Hematopoietic multipotent progenitor cell (in vitro differentiated cells): ENCODE measurements around the gene PSMD12. TPM values are rescaled to one million over a fixed set of nuclear protein-coding genes. Genes with fewer than 3 reads are reported as not detected.
A peak's percentile ranks its signal among the peaks of the same experiment; 100 is the strongest.
"Not testable (repeated sequence)": the region's sequence is repeated elsewhere in the genome, so short reads cannot be mapped to it uniquely, and the experiment has no call there.

Experiments
- DNase-seq, 3 donors: peaks; one replicate each; pipeline ENCODE4 v3.0.0-alpha.2; 2011 to 2015; ENCODE audit warnings: low read depth in 2 of 3, low spot score in 2 of 3
- total RNA-seq: library from RNA; depleted of rRNA; stranded (reverse); fragments of >200 nt; gene quantifications from one replicate; pipeline ENCODE4 v1.2.3, GENCODE V29; 2012

The PSMD12 gene
- 7.3 TPM for total RNA-seq

GRCh38 chr17:67366193-67367157, at the start of gene PSMD12:
Gene PSMD12, minus strand, starts transcription at chr17:67366577. Its CDS starts 58 bp downstream, at chr17:67366519.
- DNase-seq: peak; percentile 74 to 91 (median 91)

GRCh38 chr17:67415291-67415690, 48.9 kb upstream of the PSMD12 start:
- DNase-seq: no peak

- no peak for DNase-seq
These were observed 48.2 kb upstream of the PSMD12 start for GRCh38 chr17:67414559-67414958.

GRCh38 chr17:67414130-67414529, 47.8 kb upstream of the PSMD12 start:
- DNase-seq: no peak

- no peak for DNase-seq
These were observed 47.0 kb upstream of the PSMD12 start for GRCh38 chr17:67413388-67413787.

- no peak for DNase-seq
These were observed 46.6 kb upstream of the PSMD12 start for GRCh38 chr17:67412941-67413340.

GRCh38 chr17:67412032-67412431, 45.7 kb upstream of the PSMD12 start:
- DNase-seq: no peak

- DNase-seq: no peak
These were observed 45.0 kb upstream of the PSMD12 start for GRCh38 chr17:67411397-67411796.

- not testable (repeated sequence) for DNase-seq
These were observed 42.1 kb upstream of the PSMD12 start for GRCh38 chr17:67408455-67408830.

GRCh38 chr17:67403483-67403882, 37.1 kb upstream of the PSMD12 start:
- no peak for DNase-seq

- no peak for DNase-seq
These were observed 36.7 kb upstream of the PSMD12 start for GRCh38 chr17:67403065-67403464.

- no peak for DNase-seq
These were observed 35.5 kb upstream of the PSMD12 start for GRCh38 chr17:67401598-67402504.

GRCh38 chr17:67401106-67401505, 34.7 kb upstream of the PSMD12 start:
- DNase-seq: no peak

- peak in 2 of 3 donors; percentile 54 to 83 for DNase-seq
These were observed 33.8 kb upstream of the PSMD12 start for GRCh38 chr17:67400193-67400592.

- no peak for DNase-seq
These were observed 33.3 kb upstream of the PSMD12 start for GRCh38 chr17:67399676-67400075.

GRCh38 chr17:67393809-67394397, 27.5 kb upstream of the PSMD12 start:
- DNase-seq: no peak

GRCh38 chr17:67392111-67392510, 25.7 kb upstream of the PSMD12 start:
- no peak for DNase-seq

GRCh38 chr17:67390646-67391361, 24.4 kb upstream of the PSMD12 start:
- DNase-seq: peak in 2 of 3 donors; percentile 53 to 54

GRCh38 chr17:67390006-67390645, 23.7 kb upstream of the PSMD12 start:
- DNase-seq: no peak

- no peak for DNase-seq
These were observed 22.6 kb upstream of the PSMD12 start for GRCh38 chr17:67388986-67389385.
